AG04450 (cell line): Measurements from ENCODE around the gene NFAM1. TPM values are rescaled to one million over a fixed set of nuclear protein-coding genes. Genes with fewer than 3 reads are reported as not detected.

Experiments used
- CTCF ChIA-PET: fragments of 300-600, 350-600 bp; formaldehyde crosslinking; extraction: SDS; loops from one replicate; lab custom pipeline; 2022; ENCODE audit warnings: antibody characterized with exemption, inconsistent platforms; lab: Charles Lee
- POLR2A ChIA-PET: fragments of 350-600 bp; formaldehyde crosslinking; extraction: SDS; loops from one replicate; lab custom pipeline; 2021; ENCODE audit warnings: antibody characterized with exemption, inconsistent platforms; lab: Yijun Ruan, JAX
- DNase-seq: peaks from one replicate; pipeline ENCODE4 v3.0.0-alpha.2; 2011; ENCODE audit warnings: low read depth, low spot score
- H3K27ac ChIP-seq: one replicate; pipeline ENCODE4 v1.5.1; 2012; ENCODE audit warnings: low read depth, low read length, control low read depth
- H3K27me3 ChIP-seq: one replicate; pipeline ENCODE4 v1.6.0; 2012; ENCODE audit warnings: low read length; ENCODE audit not compliant: control insufficient read depth, insufficient read depth
- H3K4me3 ChIP-seq: 2 replicates; pipeline ENCODE4 v1.5.1; 2011; ENCODE audit warnings: mild to moderate bottlenecking, low read depth, low read length, control low read depth
- H3K9me3 ChIP-seq: 2 replicates; pipeline ENCODE4 v1.5.1; 2012; ENCODE audit warnings: low read length; ENCODE audit not compliant: control insufficient read depth, insufficient read depth
- polyA plus RNA-seq: library from polyadenylated mRNA; depleted of rRNA; stranded (reverse); fragments of >200 nt; gene quantifications from 2 replicates; pipeline ENCODE4 v1.2.3, GENCODE V29; 2011; rRNA removed
- TF ChIP-seq, protein P1 (sequence below): IDR thresholded peaks from 2 replicates; pipeline ENCODE4 v1.5.1; 2011; ENCODE audit warnings: low read depth, low read length, control low read depth, inconsistent platforms

NFAM1 gene
- polyA plus RNA-seq, 1 experiment: not detected

DNA sequence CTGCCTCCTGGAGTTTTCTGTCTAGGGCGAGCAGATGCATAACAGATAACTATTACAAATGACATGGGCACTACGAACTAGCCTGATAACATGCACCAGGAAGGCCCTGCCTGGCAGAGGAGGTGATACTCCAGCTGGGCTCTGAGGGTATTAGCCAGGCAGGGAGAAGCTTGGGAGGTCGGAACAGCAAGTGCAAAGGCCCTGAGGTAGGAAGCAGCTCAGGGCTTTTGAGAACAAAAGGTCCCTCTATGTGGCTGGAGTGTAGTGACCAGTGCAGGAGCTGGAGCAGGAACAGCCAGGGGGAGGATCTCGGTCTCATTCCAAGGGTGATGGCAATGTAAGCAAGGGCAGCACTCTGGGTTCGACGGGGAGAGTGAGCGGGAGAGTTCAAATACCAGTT is 100.1 kb downstream of the NFAM1 start:
- TF ChIP-seq, protein P1, sequence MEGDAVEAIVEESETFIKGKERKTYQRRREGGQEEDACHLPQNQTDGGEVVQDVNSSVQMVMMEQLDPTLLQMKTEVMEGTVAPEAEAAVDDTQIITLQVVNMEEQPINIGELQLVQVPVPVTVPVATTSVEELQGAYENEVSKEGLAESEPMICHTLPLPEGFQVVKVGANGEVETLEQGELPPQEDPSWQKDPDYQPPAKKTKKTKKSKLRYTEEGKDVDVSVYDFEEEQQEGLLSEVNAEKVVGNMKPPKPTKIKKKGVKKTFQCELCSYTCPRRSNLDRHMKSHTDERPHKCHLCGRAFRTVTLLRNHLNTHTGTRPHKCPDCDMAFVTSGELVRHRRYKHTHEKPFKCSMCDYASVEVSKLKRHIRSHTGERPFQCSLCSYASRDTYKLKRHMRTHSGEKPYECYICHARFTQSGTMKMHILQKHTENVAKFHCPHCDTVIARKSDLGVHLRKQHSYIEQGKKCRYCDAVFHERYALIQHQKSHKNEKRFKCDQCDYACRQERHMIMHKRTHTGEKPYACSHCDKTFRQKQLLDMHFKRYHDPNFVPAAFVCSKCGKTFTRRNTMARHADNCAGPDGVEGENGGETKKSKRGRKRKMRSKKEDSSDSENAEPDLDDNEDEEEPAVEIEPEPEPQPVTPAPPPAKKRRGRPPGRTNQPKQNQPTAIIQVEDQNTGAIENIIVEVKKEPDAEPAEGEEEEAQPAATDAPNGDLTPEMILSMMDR: no peak
- ChIA-PET POLR2A (no interaction called here), CTCF (no interaction called here)
- DNase-seq: no peak
- Histone ChIP-seq H3K27ac (no peak overlapping the region), H3K27me3 (peaks cover 6% of the 10 kb centered on the region), H3K4me3 (no peak overlapping the region), H3K9me3 (no peaks in the 10 kb centered on the region; the same call in 1 of the 2 replicates)

DNA sequence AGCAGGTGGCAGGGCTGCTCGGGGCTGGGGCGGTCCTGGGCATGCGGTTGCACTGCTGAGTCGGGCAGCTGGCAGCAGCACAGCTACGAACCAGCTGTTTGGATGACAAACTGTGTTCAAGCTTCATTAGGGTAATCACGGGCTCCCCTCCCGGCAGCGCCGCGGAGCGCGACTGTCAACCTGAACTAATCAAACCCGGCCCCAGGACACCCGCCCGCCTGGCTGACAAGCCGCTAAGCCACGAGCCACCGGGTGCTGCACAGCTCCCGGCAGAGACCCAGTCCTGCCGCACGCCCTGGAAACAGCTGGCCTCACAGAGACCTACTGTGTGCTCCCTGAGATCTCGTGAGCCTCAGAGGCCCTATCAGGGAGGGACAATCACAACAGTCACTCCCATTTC is 101.2 kb downstream of the NFAM1 start:
- no peak for DNase-seq
- Histone ChIP-seq H3K27me3 (peaks cover 6% of the 10 kb centered on the region), H3K4me3 (no peak overlapping the region), H3K27ac (no peak overlapping the region), H3K9me3 (no peaks in the 10 kb centered on the region; the same call in 1 of the 2 replicates)
- TF ChIP-seq, protein P1: no peak
- POLR2A ChIA-PET: no interaction called here
- CTCF ChIA-PET: interaction anchor here (1.0 kb wide), 1 partner anchor 240 kb away, joined by 4 read pairs; no protein-coding TSS in a partner anchor

Other genes starting within 250 kb of the NFAM1 start
- 14.1 TPM in 2 replicates for gene TCF20, start 161.8 kb downstream of the NFAM1 start, polyA plus RNA-seq
- gene RRP7A, start 87.4 kb upstream of the NFAM1 start, polyA plus RNA-seq: 17.4 and 21.8 TPM in 2 replicates
- gene SERHL2, start 121.6 kb upstream of the NFAM1 start, polyA plus RNA-seq: 6.6 and 9.0 TPM in 2 replicates
- 50.6 and 55.7 TPM in 2 replicates for gene POLDIP3, start 182.5 kb upstream of the NFAM1 start, polyA plus RNA-seq
- gene ATP5MGL, start 208.2 kb upstream of the NFAM1 start, polyA plus RNA-seq: 0.15 TPM in 1 of 2 replicates, not detected in the other
- gene CYB5R3, start 217.0 kb upstream of the NFAM1 start, polyA plus RNA-seq: 110 and 151 TPM in 2 replicates